Measurements from ENCODE around the gene CBX4.

Gene CBX4

GRCh38 chr17:79842656-79843473 is 3.6 kb upstream of the CBX4 start:
- peaks cover 49% of the 10 kb centered on the region for H3K27me3 ChIP-seq (ENCODE audit: insufficient read depth, low read length)
- H3K36me3 ChIP-seq (ENCODE audit: insufficient read depth, low read length), result no peaks in the 10 kb centered on the region
- H3K4me3 ChIP-seq (ENCODE audit: low read length), result no peak overlapping the region
- no peaks in the 10 kb centered on the region for H3K9me3 ChIP-seq (ENCODE audit: low read length)
- H2AFZ ChIP-seq (ENCODE audit: low read depth, low read length), result peak overlapping the region; percentile 89
- H3K4me1 ChIP-seq (ENCODE audit: insufficient read depth, low read length), result peaks cover 21% of the 10 kb centered on the region

- no peak overlapping the region for H3K4me3 ChIP-seq (ENCODE audit: low read length)
- H3K9me3 ChIP-seq (ENCODE audit: low read length), result no peaks in the 10 kb centered on the region
- peaks cover 28% of the 10 kb centered on the region for H3K4me1 ChIP-seq (ENCODE audit: insufficient read depth, low read length)
- no peak overlapping the region for H2AFZ ChIP-seq (ENCODE audit: low read depth, low read length)
- H3K27me3 ChIP-seq (ENCODE audit: insufficient read depth, low read length), result peaks cover 46% of the 10 kb centered on the region
- H3K36me3 ChIP-seq (ENCODE audit: insufficient read depth, low read length), result no peaks in the 10 kb centered on the region
Observed at GRCh38 chr17:79842136-79842655, 3.0 kb upstream of the CBX4 start.

- Histone ChIP-seq H2AFZ (ENCODE audit: low read depth, low read length) (no peak overlapping the region), H3K4me3 (ENCODE audit: low read length) (no peak overlapping the region), H3K9me3 (ENCODE audit: low read length) (no peaks in the 10 kb centered on the region), H3K27me3 (ENCODE audit: insufficient read depth, low read length) (peaks cover 46% of the 10 kb centered on the region), H3K4me1 (ENCODE audit: insufficient read depth, low read length) (peaks cover 34% of the 10 kb centered on the region), H3K36me3 (ENCODE audit: insufficient read depth, low read length) (peaks cover 1% of the 10 kb centered on the region)
Observed at GRCh38 chr17:79841369-79842135, 2.3 kb upstream of the CBX4 start.

- Histone ChIP-seq H3K4me3 (ENCODE audit: low read length) (no peak overlapping the region), H3K27me3 (ENCODE audit: insufficient read depth, low read length) (peaks cover 44% of the 10 kb centered on the region), H2AFZ (ENCODE audit: low read depth, low read length) (no peak overlapping the region), H3K9me3 (ENCODE audit: low read length) (no peaks in the 10 kb centered on the region), H3K36me3 (ENCODE audit: insufficient read depth, low read length) (peaks cover 8% of the 10 kb centered on the region), H3K4me1 (ENCODE audit: insufficient read depth, low read length) (peaks cover 40% of the 10 kb centered on the region)
Observed at GRCh38 chr17:79840989-79841286, 1.7 kb upstream of the CBX4 start.

GRCh38 chr17:79840269-79840988 is 1.2 kb upstream of the CBX4 start:
- peaks cover 42% of the 10 kb centered on the region for H3K27me3 ChIP-seq (ENCODE audit: insufficient read depth, low read length)
- H3K4me3 ChIP-seq (ENCODE audit: low read length), result peak overlapping the region; percentile 41
- H3K9me3 ChIP-seq (ENCODE audit: low read length), result no peaks in the 10 kb centered on the region
- peaks cover 12% of the 10 kb centered on the region for H3K36me3 ChIP-seq (ENCODE audit: insufficient read depth, low read length)
- H3K4me1 ChIP-seq (ENCODE audit: insufficient read depth, low read length), result peaks cover 40% of the 10 kb centered on the region
- peak overlapping the region; percentile 21 for H2AFZ ChIP-seq (ENCODE audit: low read depth, low read length)

GRCh38 chr17:79838522-79839274 is 542 bp downstream of the CBX4 start:
- Histone ChIP-seq H3K4me1 (ENCODE audit: insufficient read depth, low read length) (peaks cover 30% of the 10 kb centered on the region), H3K4me3 (ENCODE audit: low read length) (peak overlapping the region; percentile 80), H2AFZ (ENCODE audit: low read depth, low read length) (no peak overlapping the region), H3K9me3 (ENCODE audit: low read length) (peaks cover 9% of the 10 kb centered on the region), H3K27me3 (ENCODE audit: insufficient read depth, low read length) (peaks cover 39% of the 10 kb centered on the region), H3K36me3 (ENCODE audit: insufficient read depth, low read length) (peaks cover 29% of the 10 kb centered on the region)

GRCh38 chr17:79837888-79838521 is 1.2 kb downstream of the CBX4 start:
- peak overlapping the region; percentile 80 for H3K4me3 ChIP-seq (ENCODE audit: low read length)

GRCh38 chr17:79836972-79837887 is 2.0 kb downstream of the CBX4 start:
- Histone ChIP-seq H3K4me3 (ENCODE audit: low read length) (peak overlapping the region; percentile 80), H3K27me3 (ENCODE audit: insufficient read depth, low read length) (peaks cover 24% of the 10 kb centered on the region), H3K36me3 (ENCODE audit: insufficient read depth, low read length) (peaks cover 36% of the 10 kb centered on the region), H2AFZ (ENCODE audit: low read depth, low read length) (no peak overlapping the region), H3K9me3 (ENCODE audit: low read length) (peaks cover 9% of the 10 kb centered on the region), H3K4me1 (ENCODE audit: insufficient read depth, low read length) (peaks cover 31% of the 10 kb centered on the region)

More at GRCh38 chr17:79837888-79838521, 1.2 kb downstream of the CBX4 start:
- H3K27me3 ChIP-seq (ENCODE audit: insufficient read depth, low read length), result peaks cover 32% of the 10 kb centered on the region
- peaks cover 9% of the 10 kb centered on the region for H3K9me3 ChIP-seq (ENCODE audit: low read length)
- H3K4me1 ChIP-seq (ENCODE audit: insufficient read depth, low read length), result peaks cover 28% of the 10 kb centered on the region
- peaks cover 34% of the 10 kb centered on the region for H3K36me3 ChIP-seq (ENCODE audit: insufficient read depth, low read length)
- no peak overlapping the region for H2AFZ ChIP-seq (ENCODE audit: low read depth, low read length)

- peaks cover 17% of the 10 kb centered on the region for H3K27me3 ChIP-seq (ENCODE audit: insufficient read depth, low read length)
- peaks cover 38% of the 10 kb centered on the region for H3K4me1 ChIP-seq (ENCODE audit: insufficient read depth, low read length)
- no peak overlapping the region for H3K4me3 ChIP-seq (ENCODE audit: low read length)
Observed at GRCh38 chr17:79836510-79836971, 2.7 kb downstream of the CBX4 start.

GRCh38 chr17:79835953-79836509 is 3.2 kb downstream of the CBX4 start:
- Histone ChIP-seq H3K36me3 (ENCODE audit: insufficient read depth, low read length) (peaks cover 36% of the 10 kb centered on the region), H3K4me1 (ENCODE audit: insufficient read depth, low read length) (peaks cover 43% of the 10 kb centered on the region), H3K4me3 (ENCODE audit: low read length) (no peak overlapping the region), H3K9me3 (ENCODE audit: low read length) (peaks cover 9% of the 10 kb centered on the region), H3K27me3 (ENCODE audit: insufficient read depth, low read length) (peaks cover 12% of the 10 kb centered on the region), H2AFZ (ENCODE audit: low read depth, low read length) (no peak overlapping the region)

More at GRCh38 chr17:79836510-79836971, 2.7 kb downstream of the CBX4 start:
- Histone ChIP-seq H2AFZ (ENCODE audit: low read depth, low read length) (no peak overlapping the region), H3K36me3 (ENCODE audit: insufficient read depth, low read length) (peaks cover 36% of the 10 kb centered on the region), H3K9me3 (ENCODE audit: low read length) (peaks cover 9% of the 10 kb centered on the region)

GRCh38 chr17:79835470-79835899 is 3.8 kb downstream of the CBX4 start:
- H3K9me3 ChIP-seq (ENCODE audit: low read length), result peaks cover 9% of the 10 kb centered on the region
- peaks cover 36% of the 10 kb centered on the region for H3K36me3 ChIP-seq (ENCODE audit: insufficient read depth, low read length)
- H3K27me3 ChIP-seq (ENCODE audit: insufficient read depth, low read length), result peaks cover 7% of the 10 kb centered on the region
- no peak overlapping the region for H2AFZ ChIP-seq (ENCODE audit: low read depth, low read length)
- no peak overlapping the region for H3K4me3 ChIP-seq (ENCODE audit: low read length)
- peaks cover 44% of the 10 kb centered on the region for H3K4me1 ChIP-seq (ENCODE audit: insufficient read depth, low read length)

All from neuron (in vitro differentiated cells).